HG02870 (cell line): Measurements from ENCODE around the gene ADGRF1.
"Not testable (repeated sequence)": the region's sequence is repeated elsewhere in the genome, so short reads cannot be mapped to it uniquely, and the experiment has no call there.

Experiments used
- ATAC-seq: cut with Tn5 transposase; IDR thresholded peaks from one replicate; pipeline ENCODE4 v1.9.1; 2021; ENCODE audit warnings: mild to moderate bottlenecking, moderate library complexity; ENCODE audit not compliant: unreplicated experiment

The ADGRF1 gene

GRCh38 chr6:47023573-47023972 lies 18.6 kb downstream of the ADGRF1 start:
- ATAC-seq: no peak

- ATAC-seq: no peak
These were observed 19.9 kb downstream of the ADGRF1 start for GRCh38 chr6:47022191-47022590.

GRCh38 chr6:47019941-47020340 lies 22.2 kb downstream of the ADGRF1 start:
- ATAC-seq: no peak

GRCh38 chr6:47016909-47017308 lies 25.2 kb downstream of the ADGRF1 start:
- no peak for ATAC-seq

GRCh38 chr6:47016261-47016660 lies 25.9 kb downstream of the ADGRF1 start:
- ATAC-seq: no peak

- no peak for ATAC-seq
These were observed 27.7 kb downstream of the ADGRF1 start for GRCh38 chr6:47014401-47014800.

- ATAC-seq: no peak
These were observed 32.5 kb downstream of the ADGRF1 start for GRCh38 chr6:47009583-47009982.

GRCh38 chr6:47008397-47008763 lies 33.8 kb downstream of the ADGRF1 start:
- ATAC-seq: no peak

- no peak for ATAC-seq
These were observed 34.3 kb downstream of the ADGRF1 start for GRCh38 chr6:47007657-47008396.

GRCh38 chr6:47005486-47005885 lies 36.6 kb downstream of the ADGRF1 start:
- ATAC-seq: no peak

GRCh38 chr6:47004463-47004862 lies 37.7 kb downstream of the ADGRF1 start:
- ATAC-seq: no peak

- ATAC-seq: no peak
These were observed 41.3 kb downstream of the ADGRF1 start for GRCh38 chr6:47000842-47001241.

- no peak for ATAC-seq
These were observed 43.6 kb downstream of the ADGRF1 start for GRCh38 chr6:46998436-46999017.

GRCh38 chr6:46997646-46998045 lies 44.5 kb downstream of the ADGRF1 start:
- ATAC-seq: no peak

- ATAC-seq: no peak
These were observed 45.1 kb downstream of the ADGRF1 start for GRCh38 chr6:46996860-46997641.

GRCh38 chr6:46994933-46995332 lies 47.2 kb downstream of the ADGRF1 start:
- no peak for ATAC-seq

GRCh38 chr6:46993846-46994245 lies 48.3 kb downstream of the ADGRF1 start:
- no peak for ATAC-seq

- not testable (repeated sequence) for ATAC-seq
These were observed 49.7 kb downstream of the ADGRF1 start for GRCh38 chr6:46992391-46992790.

GRCh38 chr6:46990818-46991510 lies 51.2 kb downstream of the ADGRF1 start:
- ATAC-seq: not testable (repeated sequence)

- no peak for ATAC-seq
These were observed 52.0 kb downstream of the ADGRF1 start for GRCh38 chr6:46990031-46990644.

GRCh38 chr6:46989398-46989797 lies 52.7 kb downstream of the ADGRF1 start:
- no peak for ATAC-seq
